ENCODE results near the gene INSIG1.

GRCh38 chr7:155344270-155344617 is 46.6 kb downstream of the INSIG1 start:
- TF ChIP-seq EP300 (IDR thresholded peaks at IDR 0.05) (no peak), POLR2A (IDR thresholded peaks at IDR 0.05) (no peak)
